ENCODE data around the gene ZNF652. TPM values are rescaled to one million over a fixed set of nuclear protein-coding genes. Genes with fewer than 3 reads are reported as not detected.
"Not testable (repeated sequence)": the region's sequence is repeated elsewhere in the genome, so short reads cannot be mapped to it uniquely, and the experiment has no call there.

Gene ZNF652
- total and polyA plus RNA-seq, 3 donors from 2014 or later = 32.3 to 62.3 (median 51.2) TPM

GRCh38 chr17:49292901-49293300 is 69.1 kb downstream of the ZNF652 start:
- Histone ChIP-seq H3K27ac (no peak overlapping the region), H3K36me3 (ENCODE audit: low read depth, missing control alignments) (no peaks in the 10 kb centered on the region), H3K4me3 (no peak overlapping the region), H3K27me3 (no peaks in the 10 kb centered on the region), H3K4me1 (peaks cover 8% of the 10 kb centered on the region), H3K9me3 (no peaks in the 10 kb centered on the region)
- DNase-seq = no peak
- TF ChIP-seq CTCF (IDR thresholded peaks at IDR 0.05) (no peak), POLR2A (IDR thresholded peaks at IDR 0.05) (no peak)
- intact Hi-C loops (cut with DNase I; ENCODE audit: low total_unique reads) = no loop called here

DNA sequence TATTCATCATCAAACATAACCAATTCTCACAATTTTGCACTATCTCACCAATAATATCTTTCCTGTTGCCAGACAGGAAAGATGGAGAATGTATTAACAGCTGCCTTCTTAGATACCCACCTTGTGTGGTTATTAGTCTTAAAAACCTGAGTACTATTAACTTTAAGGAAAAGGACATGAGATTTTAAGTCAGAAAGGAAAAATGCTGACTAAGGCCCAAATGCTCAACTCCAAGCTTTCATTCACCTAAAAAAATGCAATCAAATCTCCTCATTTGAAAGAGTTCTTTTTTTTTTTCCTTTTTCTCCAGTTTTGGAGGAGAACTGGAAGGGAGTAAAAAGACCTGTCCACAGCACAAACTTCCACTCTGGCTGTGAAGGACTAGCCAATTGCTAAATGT is 70.1 kb downstream of the ZNF652 start:
- H3K27ac ChIP-seq = no peak overlapping the region
- no peak overlapping the region for H3K4me3 ChIP-seq
- intact Hi-C loops (cut with DNase I; ENCODE audit: low total_unique reads) = no loop called here
- H3K36me3 ChIP-seq (ENCODE audit: low read depth, missing control alignments) = no peaks in the 10 kb centered on the region
- no peak for TF ChIP-seq CTCF (IDR thresholded peaks at IDR 0.05)
- no peak for TF ChIP-seq POLR2A (IDR thresholded peaks at IDR 0.05)
- DNase-seq = no peak
- no peaks in the 10 kb centered on the region for H3K9me3 ChIP-seq
- H3K27me3 ChIP-seq = no peaks in the 10 kb centered on the region
- peaks cover 8% of the 10 kb centered on the region for H3K4me1 ChIP-seq

DNA sequence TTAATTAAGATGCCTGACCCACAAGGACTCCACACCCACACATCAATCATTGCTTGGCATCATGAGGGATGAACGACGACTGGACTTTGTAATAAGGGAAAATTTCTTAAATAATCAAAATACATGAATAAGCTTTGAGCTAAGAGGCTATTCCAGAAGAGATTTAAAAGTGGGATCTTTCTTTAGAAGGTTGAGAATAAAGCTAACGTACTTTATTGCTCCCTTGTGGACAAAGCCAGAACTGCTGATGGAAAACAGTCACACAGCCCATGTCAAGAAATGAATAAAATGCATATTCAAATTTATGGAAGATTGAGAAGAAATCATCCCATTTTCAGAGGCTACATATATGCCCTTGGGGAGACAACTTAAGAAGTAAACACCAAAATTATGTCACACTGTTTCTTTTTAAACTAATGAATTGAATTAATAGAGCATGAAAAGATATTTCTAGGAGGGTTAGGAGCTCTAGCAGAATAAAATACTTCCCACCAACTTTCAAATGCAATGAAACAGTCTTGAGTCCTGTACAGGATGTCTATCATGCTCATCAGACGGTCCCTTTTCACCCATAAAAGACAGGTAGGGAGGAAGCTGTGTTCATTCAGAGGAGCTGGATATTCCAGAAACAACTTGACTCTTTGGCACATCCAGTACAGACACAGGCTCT is 71.2 kb downstream of the ZNF652 start:
- Histone ChIP-seq H3K4me1 (peaks cover 8% of the 10 kb centered on the region), H3K27ac (no peak overlapping the region), H3K4me3 (no peak overlapping the region), H3K36me3 (ENCODE audit: low read depth, missing control alignments) (no peaks in the 10 kb centered on the region), H3K9me3 (no peaks in the 10 kb centered on the region), H3K27me3 (no peaks in the 10 kb centered on the region)
- 50 to 64% methylated on average over 4 of the region's 4 CpGs for WGBS, 2 donors
- TF ChIP-seq CTCF (IDR thresholded peaks at IDR 0.05) (peak; percentile 68 to 78 (median 68)), POLR2A (IDR thresholded peaks at IDR 0.05) (no peak)
- intact Hi-C loops (cut with DNase I; ENCODE audit: low total_unique reads) = no loop called here
- DNase-seq = peak; percentile 61

- no peaks in the 10 kb centered on the region for H3K36me3 ChIP-seq (ENCODE audit: low read depth, missing control alignments)
- no peak overlapping the region for H3K4me3 ChIP-seq
- peaks cover 8% of the 10 kb centered on the region for H3K4me1 ChIP-seq
- 86 to 88% methylated on average over 1 of the region's 1 CpG for WGBS, 2 donors
- DNase-seq = no peak
- H3K27me3 ChIP-seq = no peaks in the 10 kb centered on the region
- no peak overlapping the region for H3K27ac ChIP-seq
- no peaks in the 10 kb centered on the region for H3K9me3 ChIP-seq
- intact Hi-C loops (cut with DNase I; ENCODE audit: low total_unique reads) = no loop called here
- no peak for TF ChIP-seq POLR2A (IDR thresholded peaks at IDR 0.05)
- TF ChIP-seq CTCF (IDR thresholded peaks at IDR 0.05) = no peak
These were observed 73.7 kb downstream of the ZNF652 start for GRCh38 chr17:49288388-49288787.

DNA sequence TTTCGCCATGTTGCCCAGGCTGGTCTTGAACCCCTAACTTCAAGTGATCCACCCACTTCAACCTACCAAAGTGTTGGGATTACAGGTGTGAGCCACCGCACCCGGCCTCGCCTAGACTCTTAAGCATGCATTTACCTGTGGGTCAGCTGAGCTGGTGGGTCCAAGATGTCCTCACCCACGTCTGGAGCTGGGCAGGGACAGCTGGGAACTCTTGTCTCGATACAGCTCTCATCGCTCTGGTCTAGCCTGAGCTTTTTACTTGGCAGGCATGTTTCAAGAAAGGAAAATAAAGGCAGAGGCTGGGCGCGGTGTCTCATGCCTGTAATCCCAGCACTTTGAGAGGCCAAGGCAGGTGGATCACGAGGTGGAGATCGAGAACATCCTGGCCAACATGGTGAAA is 74.6 kb downstream of the ZNF652 start:
- H3K36me3 ChIP-seq (ENCODE audit: low read depth, missing control alignments) = no peaks in the 10 kb centered on the region
- WGBS, 2 donors = 96 to 97% methylated on average over 11 of the region's 11 CpGs
- intact Hi-C loops (cut with DNase I; ENCODE audit: low total_unique reads) = no loop called here
- H3K27me3 ChIP-seq = no peaks in the 10 kb centered on the region
- TF ChIP-seq POLR2A (IDR thresholded peaks at IDR 0.05) (no peak), CTCF (IDR thresholded peaks at IDR 0.05) (no peak)
- peaks cover 8% of the 10 kb centered on the region for H3K4me1 ChIP-seq
- H3K27ac ChIP-seq = no peak overlapping the region
- DNase-seq = no peak
- H3K9me3 ChIP-seq = no peaks in the 10 kb centered on the region
- H3K4me3 ChIP-seq = no peak overlapping the region

DNA sequence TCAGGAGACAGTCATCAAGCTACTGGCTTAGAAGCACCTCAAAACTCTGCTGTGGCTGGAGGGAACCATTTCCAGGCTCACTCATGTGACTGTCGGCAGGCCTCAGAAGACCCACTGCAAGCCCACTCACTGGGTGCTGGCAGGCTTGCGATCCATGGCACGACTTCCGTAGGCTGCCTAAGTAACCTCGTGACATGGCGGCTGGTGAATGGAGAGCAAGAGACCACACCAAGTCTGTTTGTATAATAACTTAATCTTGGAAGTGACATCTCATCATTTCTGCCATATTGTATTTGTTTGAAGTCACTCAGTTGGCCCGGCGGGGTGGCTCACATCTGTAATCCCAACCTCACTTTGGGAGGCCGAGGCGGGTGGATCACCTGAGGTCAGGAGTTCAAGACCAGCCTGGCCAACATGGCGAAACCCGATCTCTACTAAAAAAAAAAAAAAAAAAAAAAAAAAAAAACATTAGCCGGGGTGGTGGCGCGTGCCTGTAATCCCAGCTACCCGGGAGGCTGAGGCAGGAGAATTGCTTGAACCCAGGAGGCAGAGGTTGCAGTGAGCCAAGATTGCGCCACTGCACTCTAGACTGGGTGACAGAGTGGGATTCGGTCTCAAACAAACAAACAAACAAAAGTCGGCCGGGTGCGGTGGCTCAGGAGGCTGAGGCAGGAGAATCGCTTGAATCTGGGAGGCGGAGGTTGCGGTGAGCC is 75.6 kb downstream of the ZNF652 start:
- H3K27me3 ChIP-seq; H3K36me3 ChIP-seq (ENCODE audit: low read depth, missing control alignments); H3K27ac ChIP-seq; intact Hi-C loops (cut with DNase I; ENCODE audit: low total_unique reads); H3K4me3 ChIP-seq; H3K4me1 ChIP-seq; H3K9me3 ChIP-seq; DNase-seq: not testable (repeated sequence)
- 94 to 98% methylated on average over 16 to 24 of the region's 24 CpGs for WGBS, 2 donors
